GM12878 (cell line): ENCODE measurements around the gene OR5M10. TPM values are rescaled to one million over a fixed set of nuclear protein-coding genes. Genes with fewer than 3 reads are reported as not detected.

Experiments
- ATAC-seq: fragments of 200-7000 bp; cut with Tn5 transposase; 3 replicates; pipeline ENCODE4 v1.9.1; 2020; ENCODE audit warnings: mild to moderate bottlenecking, moderate library complexity
- BruUV-seq: library from RNA; stranded (reverse); fragments of 400-500 nt; replicated peaks from 2 replicates; lab custom pipeline; 2021; lab: Mats Ljungman, UMichigan
- CTCF ChIA-PET: fragments of 300-600 bp; sonication (Branson Sonifier 250); formaldehyde crosslinking; extraction: SDS; loops from one replicate; lab custom pipeline; 2021; ENCODE audit warnings: inconsistent platforms; lab: Yijun Ruan, JAX
- POLR2A ChIA-PET: fragments of 350-600 bp; formaldehyde crosslinking; extraction: SDS; loops from one replicate; lab custom pipeline; 2021; ENCODE audit warnings: inconsistent platforms; lab: Charles Lee
- RAD21 ChIA-PET: fragments of 300-600 bp; sonication (Branson Sonifier 250); formaldehyde crosslinking; loops from one replicate; lab custom pipeline; 2023; ENCODE audit warnings: antibody characterized with exemption; ENCODE audit not compliant: unreplicated experiment; lab: Charles Lee
- SMC1A ChIA-PET: fragments of 300-600 bp; sonication (Branson Sonifier 250); formaldehyde crosslinking; loops from one replicate; lab custom pipeline; 2023; ENCODE audit not compliant: unreplicated experiment, uncharacterized antibody; lab: Charles Lee
- DNase-seq: peaks from one replicate; pipeline ENCODE4 v3.0.0-alpha.2; 2011; ENCODE audit warnings: low read depth, low spot score
- FAIRE-seq: peaks from 3 replicates; lab custom pipeline; 2011; peaks lifted over from hg19 to GRCh38; lab: Jason Lieb, UNC
- H2AFZ ChIP-seq: 2 replicates; pipeline ENCODE4 v1.6.0; 2011; ENCODE audit warnings: low read depth, low read length, control low read depth; ENCODE audit not compliant: control insufficient read depth
- H3K27ac ChIP-seq: 2 replicates; pipeline ENCODE4 v1.5.1; 2011; ENCODE audit warnings: control low read depth; ENCODE audit not compliant: control insufficient read depth, insufficient read depth
- H3K27me3 ChIP-seq, 2 experiments: replicated peaks in 1 of 2; 2 replicates each; pipeline versions ENCODE4 v1.6.0 to v1.6.1; 2011; ENCODE audit warnings: low read length in 1 of 2; ENCODE audit not compliant: control insufficient read depth in 2 of 2, insufficient read depth in 2 of 2
- H3K36me3 ChIP-seq, 2 experiments: 2 replicates each; pipeline ENCODE4 v1.5.1; 2011; ENCODE audit warnings: low read length in 1 of 2; ENCODE audit not compliant: control insufficient read depth in 2 of 2, insufficient read depth in 2 of 2
- H3K4me1 ChIP-seq: 2 replicates; pipeline ENCODE4 v1.6.1; 2011; ENCODE audit warnings: mild to moderate bottlenecking, low read length, moderate library complexity, mixed read lengths; ENCODE audit not compliant: control insufficient read depth, insufficient read depth
- H3K4me2 ChIP-seq: 2 replicates; pipeline ENCODE4 v1.6.0; 2011; ENCODE audit warnings: control low read depth; ENCODE audit not compliant: control insufficient read depth, insufficient read depth
- H3K4me3 ChIP-seq: fragments of 200-600 bp; sonication (generic); 2 replicates; pipeline ENCODE4 v1.5.1; 2016
- H3K79me2 ChIP-seq: 2 replicates; pipeline ENCODE4 v1.6.0; 2011; ENCODE audit warnings: low read length; ENCODE audit not compliant: control insufficient read depth, insufficient read depth
- H3K9ac ChIP-seq: 2 replicates; pipeline ENCODE4 v1.8.0; 2011; ENCODE audit warnings: low read length, control low read depth, mixed read lengths; ENCODE audit not compliant: control insufficient read depth, insufficient read depth
- H3K9me3 ChIP-seq: replicated peaks from 3 replicates; pipeline ENCODE4 v1.5.1; 2011; ENCODE audit warnings: mild to moderate bottlenecking, low read length; ENCODE audit not compliant: control insufficient read depth, insufficient read depth
- H4K20me1 ChIP-seq: 2 replicates; pipeline ENCODE4 v1.6.0; 2011; ENCODE audit not compliant: control insufficient read depth, insufficient read depth
- CREB1 ChIP-seq: IDR thresholded peaks from 2 replicates; pipeline ENCODE4 v1.6.1; 2012; ENCODE audit warnings: low read depth, mild to moderate bottlenecking, inconsistent platforms
- ETV6 ChIP-seq, 2 experiments: fragments of 450-650 bp in 1 of 2; IDR thresholded peaks in 1 of 2; conservative IDR thresholded peaks in 1 of 2; 2 replicates each; pipeline ENCODE4 v1.6.1; 2014; ENCODE audit warnings: antibody characterized with exemption in 1 of 2, borderline replicate concordance in 1 of 2, low read depth in 1 of 2, mild to moderate bottlenecking in 1 of 2, moderate library complexity in 1 of 2
- KLF5 ChIP-seq: fragments of 450-650 bp; IDR thresholded peaks from 2 replicates; pipeline ENCODE4 v1.6.1; 2014; ENCODE audit warnings: mild to moderate bottlenecking; ENCODE audit not compliant: partially characterized antibody
- NFIC ChIP-seq: IDR thresholded peaks from 2 replicates; pipeline ENCODE4 v1.6.1; 2012; ENCODE audit warnings: low read depth, mild to moderate bottlenecking, inconsistent platforms, low read length, moderate library complexity
- STAT3 ChIP-seq: IDR thresholded peaks from 2 replicates; pipeline ENCODE4 v1.6.1; 2011; ENCODE audit warnings: low read depth, low read length, improper control_type of control experiment
- TCF12 ChIP-seq: IDR thresholded peaks from 2 replicates; pipeline ENCODE4 v1.6.1; 2011; ENCODE audit warnings: low read depth, mild to moderate bottlenecking, low read length
- WGBS: methylation state at CpG from one replicate; pipeline ENCODE4 v1.1.6; 2016; ENCODE audit warnings: low lambda C conversion rate; ENCODE audit not compliant: insufficient replicate concordance, insufficient coverage; ENCODE audit errors: missing lambda C conversion rate; 5-methylcytosine and 5-hydroxymethylcytosine counted together
- in situ Hi-C: fragments of 300-500 bp; cut with MboI; formaldehyde crosslinking; loops from 9 replicates; pipeline ENCODE4 v1.14.3; 2018; ENCODE audit warnings: mixed read lengths
- intact Hi-C: fragments of 100-400 bp; cut with micrococcal nuclease; formaldehyde crosslinking; loops from one replicate; pipeline ENCODE4 v1.14.2; 2022; ENCODE audit not compliant: unreplicated experiment
- polyA plus RNA-seq, 11 experiments: library from polyadenylated mRNA; depleted of rRNA in 4 of 11; unstranded in 6 of 11; stranded (reverse) in 5 of 11; fragments of >200 nt; fragmentation: Nextera tagmentation in 4 of 11; fragmentation: Illumina TruSeq in 1 of 11; extraction: Ambion mirVana in 4 of 11; extraction: Trizol in 1 of 11; gene quantifications; 1 replicate in 1 of 11; 2 replicates in 10 of 11; pipeline versions ENCODE4 v1.2.1 to v1.2.3, GENCODE V29; 2011 to 2016; ENCODE audit warnings: inconsistent platforms in 2 of 11, missing spikeins in 2 of 11, low read depth in 1 of 11
- total RNA-seq, 4 experiments: library from RNA; depleted of rRNA in 3 of 4; stranded (reverse); fragments of >200 nt in 3 of 4; fragmentation: Illumina TruSeq in 1 of 4; extraction: Trizol in 1 of 4; gene quantifications; 2 replicates each; pipeline versions ENCODE4 v1.2.1 to v1.2.3, GENCODE V29; 2013 to 2021
- TF ChIP-seq, protein P1 (sequence below): fragments of 450-650 bp; IDR thresholded peaks from 2 replicates; pipeline ENCODE4 v1.6.1; 2018; ENCODE audit warnings: borderline replicate concordance, mild to moderate bottlenecking; ENCODE audit not compliant: partially characterized antibody
- TF ChIP-seq, protein P2 (sequence below): IDR thresholded peaks from 2 replicates; pipeline ENCODE4 v1.6.1; 2011; ENCODE audit warnings: mild to moderate bottlenecking, low read depth, low read length, moderate library complexity; ENCODE audit not compliant: insufficient replicate concordance
- TF ChIP-seq, protein P3 (sequence below): fragments of 450-650 bp; formaldehyde crosslinking; IDR thresholded peaks from 2 replicates; pipeline ENCODE4 v1.5.0; 2022; ENCODE audit warnings: mild to moderate bottlenecking, missing genetic modification characterization
- TF ChIP-seq, protein P4 (sequence below): fragments of 150-350 bp; IDR thresholded peaks from 2 replicates; pipeline ENCODE4 v1.6.1; 2016; ENCODE audit warnings: low read depth, low read length

The OR5M10 gene
- total and polyA plus RNA-seq, 10 of the 15 experiments (the other 5 are each of a cell fraction or from before 2014, with no cell fraction given): not detected

DNA sequence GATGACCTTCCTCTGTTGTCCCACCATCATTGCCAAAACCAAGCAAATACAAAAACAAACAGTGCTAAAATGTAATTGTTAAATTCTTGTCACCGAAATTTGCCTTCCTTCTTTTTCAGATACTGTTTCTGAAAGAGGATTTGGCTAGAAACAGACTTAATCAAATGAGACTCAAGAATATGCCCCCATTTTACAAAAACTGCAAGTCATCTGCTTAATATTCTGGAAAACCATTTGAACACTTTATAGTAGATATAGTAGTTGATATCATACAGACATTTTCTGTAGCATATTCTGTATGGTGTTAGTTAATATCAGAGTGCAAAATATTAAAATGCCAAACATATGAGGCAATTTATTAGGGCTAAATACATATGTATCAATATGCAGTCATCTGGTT, 33.7 kb upstream of the OR5M10 start:
- BruUV-seq: no TSS peak
- H3K4me1 ChIP-seq: no peaks in the 10 kb centered on the region
- ChIA-PET SMC1A (no interaction called here), CTCF (no interaction called here), POLR2A (no interaction called here), RAD21 (no interaction called here)
- in situ Hi-C loops: no loop called here
- no peaks in the 10 kb centered on the region; a peak in 1 of 4 replicates for H3K27me3 ChIP-seq
- 0% methylated on average over 1 of the region's 1 CpG for WGBS
- no peaks in the 10 kb centered on the region for H3K79me2 ChIP-seq
- no peak for TF ChIP-seq KLF5
- TF ChIP-seq ETV6 (conservative IDR thresholded peaks at IDR 0.05 in 1 of 2, IDR thresholded peaks at IDR 0.05 in 1 of 2; ENCODE audit: borderline replicate concordance in 1 of 2, low read depth in 1 of 2): no peak
- TF ChIP-seq, protein P1, sequence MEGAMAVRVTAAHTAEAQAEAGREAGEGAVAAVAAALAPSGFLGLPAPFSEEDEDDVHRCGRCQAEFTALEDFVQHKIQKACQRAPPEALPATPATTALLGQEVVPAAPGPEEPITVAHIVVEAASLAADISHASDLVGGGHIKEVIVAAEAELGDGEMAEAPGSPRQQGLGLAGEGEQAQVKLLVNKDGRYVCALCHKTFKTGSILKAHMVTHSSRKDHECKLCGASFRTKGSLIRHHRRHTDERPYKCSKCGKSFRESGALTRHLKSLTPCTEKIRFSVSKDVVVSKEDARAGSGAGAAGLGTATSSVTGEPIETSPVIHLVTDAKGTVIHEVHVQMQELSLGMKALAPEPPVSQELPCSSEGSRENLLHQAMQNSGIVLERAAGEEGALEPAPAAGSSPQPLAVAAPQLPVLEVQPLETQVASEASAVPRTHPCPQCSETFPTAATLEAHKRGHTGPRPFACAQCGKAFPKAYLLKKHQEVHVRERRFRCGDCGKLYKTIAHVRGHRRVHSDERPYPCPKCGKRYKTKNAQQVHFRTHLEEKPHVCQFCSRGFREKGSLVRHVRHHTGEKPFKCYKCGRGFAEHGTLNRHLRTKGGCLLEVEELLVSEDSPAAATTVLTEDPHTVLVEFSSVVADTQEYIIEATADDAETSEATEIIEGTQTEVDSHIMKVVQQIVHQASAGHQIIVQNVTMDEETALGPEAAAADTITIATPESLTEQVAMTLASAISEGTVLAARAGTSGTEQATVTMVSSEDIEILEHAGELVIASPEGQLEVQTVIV: no peak
- TF ChIP-seq STAT3: no peak
- TF ChIP-seq, protein P2, sequence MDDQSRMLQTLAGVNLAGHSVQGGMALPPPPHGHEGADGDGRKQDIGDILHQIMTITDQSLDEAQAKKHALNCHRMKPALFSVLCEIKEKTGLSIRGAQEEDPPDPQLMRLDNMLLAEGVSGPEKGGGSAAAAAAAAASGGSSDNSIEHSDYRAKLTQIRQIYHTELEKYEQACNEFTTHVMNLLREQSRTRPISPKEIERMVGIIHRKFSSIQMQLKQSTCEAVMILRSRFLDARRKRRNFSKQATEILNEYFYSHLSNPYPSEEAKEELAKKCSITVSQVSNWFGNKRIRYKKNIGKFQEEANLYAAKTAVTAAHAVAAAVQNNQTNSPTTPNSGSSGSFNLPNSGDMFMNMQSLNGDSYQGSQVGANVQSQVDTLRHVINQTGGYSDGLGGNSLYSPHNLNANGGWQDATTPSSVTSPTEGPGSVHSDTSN: no peak
- no peak for TF ChIP-seq CREB1
- no peak for TF ChIP-seq TCF12
- TF ChIP-seq, protein P3, sequence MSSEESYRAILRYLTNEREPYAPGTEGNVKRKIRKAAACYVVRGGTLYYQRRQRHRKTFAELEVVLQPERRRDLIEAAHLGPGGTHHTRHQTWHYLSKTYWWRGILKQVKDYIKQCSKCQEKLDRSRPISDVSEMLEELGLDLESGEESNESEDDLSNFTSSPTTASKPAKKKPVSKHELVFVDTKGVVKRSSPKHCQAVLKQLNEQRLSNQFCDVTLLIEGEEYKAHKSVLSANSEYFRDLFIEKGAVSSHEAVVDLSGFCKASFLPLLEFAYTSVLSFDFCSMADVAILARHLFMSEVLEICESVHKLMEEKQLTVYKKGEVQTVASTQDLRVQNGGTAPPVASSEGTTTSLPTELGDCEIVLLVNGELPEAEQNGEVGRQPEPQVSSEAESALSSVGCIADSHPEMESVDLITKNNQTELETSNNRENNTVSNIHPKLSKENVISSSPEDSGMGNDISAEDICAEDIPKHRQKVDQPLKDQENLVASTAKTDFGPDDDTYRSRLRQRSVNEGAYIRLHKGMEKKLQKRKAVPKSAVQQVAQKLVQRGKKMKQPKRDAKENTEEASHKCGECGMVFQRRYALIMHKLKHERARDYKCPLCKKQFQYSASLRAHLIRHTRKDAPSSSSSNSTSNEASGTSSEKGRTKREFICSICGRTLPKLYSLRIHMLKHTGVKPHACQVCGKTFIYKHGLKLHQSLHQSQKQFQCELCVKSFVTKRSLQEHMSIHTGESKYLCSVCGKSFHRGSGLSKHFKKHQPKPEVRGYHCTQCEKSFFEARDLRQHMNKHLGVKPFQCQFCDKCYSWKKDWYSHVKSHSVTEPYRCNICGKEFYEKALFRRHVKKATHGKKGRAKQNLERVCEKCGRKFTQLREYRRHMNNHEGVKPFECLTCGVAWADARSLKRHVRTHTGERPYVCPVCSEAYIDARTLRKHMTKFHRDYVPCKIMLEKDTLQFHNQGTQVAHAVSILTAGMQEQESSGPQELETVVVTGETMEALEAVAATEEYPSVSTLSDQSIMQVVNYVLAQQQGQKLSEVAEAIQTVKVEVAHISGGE: no peak
- TF ChIP-seq, protein P4, sequence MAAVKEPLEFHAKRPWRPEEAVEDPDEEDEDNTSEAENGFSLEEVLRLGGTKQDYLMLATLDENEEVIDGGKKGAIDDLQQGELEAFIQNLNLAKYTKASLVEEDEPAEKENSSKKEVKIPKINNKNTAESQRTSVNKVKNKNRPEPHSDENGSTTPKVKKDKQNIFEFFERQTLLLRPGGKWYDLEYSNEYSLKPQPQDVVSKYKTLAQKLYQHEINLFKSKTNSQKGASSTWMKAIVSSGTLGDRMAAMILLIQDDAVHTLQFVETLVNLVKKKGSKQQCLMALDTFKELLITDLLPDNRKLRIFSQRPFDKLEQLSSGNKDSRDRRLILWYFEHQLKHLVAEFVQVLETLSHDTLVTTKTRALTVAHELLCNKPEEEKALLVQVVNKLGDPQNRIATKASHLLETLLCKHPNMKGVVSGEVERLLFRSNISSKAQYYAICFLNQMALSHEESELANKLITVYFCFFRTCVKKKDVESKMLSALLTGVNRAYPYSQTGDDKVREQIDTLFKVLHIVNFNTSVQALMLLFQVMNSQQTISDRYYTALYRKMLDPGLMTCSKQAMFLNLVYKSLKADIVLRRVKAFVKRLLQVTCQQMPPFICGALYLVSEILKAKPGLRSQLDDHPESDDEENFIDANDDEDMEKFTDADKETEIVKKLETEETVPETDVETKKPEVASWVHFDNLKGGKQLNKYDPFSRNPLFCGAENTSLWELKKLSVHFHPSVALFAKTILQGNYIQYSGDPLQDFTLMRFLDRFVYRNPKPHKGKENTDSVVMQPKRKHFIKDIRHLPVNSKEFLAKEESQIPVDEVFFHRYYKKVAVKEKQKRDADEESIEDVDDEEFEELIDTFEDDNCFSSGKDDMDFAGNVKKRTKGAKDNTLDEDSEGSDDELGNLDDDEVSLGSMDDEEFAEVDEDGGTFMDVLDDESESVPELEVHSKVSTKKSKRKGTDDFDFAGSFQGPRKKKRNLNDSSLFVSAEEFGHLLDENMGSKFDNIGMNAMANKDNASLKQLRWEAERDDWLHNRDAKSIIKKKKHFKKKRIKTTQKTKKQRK: no peak
- TF ChIP-seq NFIC: no peak
- no peak overlapping the region for H3K4me3 ChIP-seq
- H4K20me1 ChIP-seq: no peaks in the 10 kb centered on the region
- no peaks in the 10 kb centered on the region for H3K36me3 ChIP-seq
- H3K4me2 ChIP-seq: no peak overlapping the region
- DNase-seq (no peak), ATAC-seq (no peak), FAIRE-seq (no peak)
- no peak overlapping the region for H2AFZ ChIP-seq
- intact Hi-C loops: no loop called here
- no peak overlapping the region for H3K27ac ChIP-seq
- no peaks in the 10 kb centered on the region for H3K9me3 ChIP-seq
- H3K9ac ChIP-seq: no peak overlapping the region
